Brain microvascular endothelial cell (primary cell): ENCODE data around the gene TMEM135.

ENCODE experiments used
- DNase-seq: peaks from one replicate; pipeline ENCODE4 v3.0.0-alpha.2; 2020
- H3K27ac ChIP-seq: fragments of 250-450 bp; sonication (Bioruptor Pico); 2 replicates; pipeline ENCODE4 v1.5.1; 2020; ENCODE audit warnings: mild to moderate bottlenecking, moderate library complexity
- H3K27me3 ChIP-seq: fragments of 250-450 bp; sonication (Bioruptor Pico); replicated peaks from 2 replicates; pipeline ENCODE4 v1.5.1; 2020; ENCODE audit warnings: mild to moderate bottlenecking
- H3K36me3 ChIP-seq: fragments of 250-450 bp; sonication (Bioruptor Pico); replicated peaks from 2 replicates; pipeline ENCODE4 v1.5.1; 2020; ENCODE audit warnings: mild to moderate bottlenecking
- H3K4me3 ChIP-seq: 2 replicates; pipeline ENCODE4 v1.5.1; 2011; ENCODE audit warnings: low read depth, mild to moderate bottlenecking, control low read depth, low read length, moderate library complexity
- CTCF ChIP-seq: IDR thresholded peaks from 2 replicates; pipeline ENCODE4 v1.5.1; 2011; ENCODE audit warnings: low read depth, mild to moderate bottlenecking, moderate library complexity, low read length, control low read depth, inconsistent platforms; ENCODE audit errors: missing control alignments
- in situ Hi-C: cut with HindIII; loops from 2 replicates; pipeline ENCODE4 v1.10.0; 2017; ENCODE audit warnings: low sequenced_read_pairs, low pct_ligation_motif_present

TMEM135 gene

GRCh38 chr11:87035976-87036583 is 1.7 kb upstream of the TMEM135 start:
- no peaks in the 10 kb centered on the region for H3K27me3 ChIP-seq
- no peak for DNase-seq
- H3K4me3 ChIP-seq, result no peak overlapping the region
- no peaks in the 10 kb centered on the region for H3K36me3 ChIP-seq
- in situ Hi-C loops, result no loop called here
- no peak overlapping the region for H3K27ac ChIP-seq
- TF ChIP-seq CTCF, result no peak

- TF ChIP-seq CTCF, result no peak
- Histone ChIP-seq H3K4me3 (peak overlapping the region; percentile 92), H3K27ac (no peak overlapping the region), H3K27me3 (no peaks in the 10 kb centered on the region), H3K36me3 (no peaks in the 10 kb centered on the region)
- in situ Hi-C loops, result no loop called here
- no peak for DNase-seq
Observed at GRCh38 chr11:87036756-87037449, 831 bp upstream of the TMEM135 start.

- H3K27ac ChIP-seq, result peak overlapping the region; percentile 56
- TF ChIP-seq CTCF, result no peak
- in situ Hi-C loops, result no loop called here
Observed at GRCh38 chr11:87038235-87038977, 672 bp downstream of the TMEM135 start.

GRCh38 chr11:87039371-87039770 is 1.6 kb downstream of the TMEM135 start:
- Histone ChIP-seq H3K27ac (no peak overlapping the region), H3K27me3 (no peaks in the 10 kb centered on the region), H3K4me3 (peak overlapping the region; percentile 92), H3K36me3 (peaks cover 4% of the 10 kb centered on the region)
- no peak for TF ChIP-seq CTCF
- in situ Hi-C loops, result no loop called here
- no peak for DNase-seq

More at GRCh38 chr11:87038235-87038977, 672 bp downstream of the TMEM135 start:
- peak overlapping the region; percentile 92 for H3K4me3 ChIP-seq
- no peaks in the 10 kb centered on the region for H3K27me3 ChIP-seq
- H3K36me3 ChIP-seq, result peaks cover 2% of the 10 kb centered on the region
- DNase-seq, result no peak

GRCh38 chr11:87043894-87044293 is 6.2 kb downstream of the TMEM135 start:
- peaks cover 4% of the 10 kb centered on the region for H3K36me3 ChIP-seq
- H3K4me3 ChIP-seq, result no peak overlapping the region
- H3K27ac ChIP-seq, result no peak overlapping the region
- DNase-seq, result no peak
- in situ Hi-C loops, result no loop called here
- no peak for TF ChIP-seq CTCF
- no peaks in the 10 kb centered on the region for H3K27me3 ChIP-seq
